ENCODE measurements around the gene GRAMD1C.
"Not testable (repeated sequence)": the region's sequence is repeated elsewhere in the genome, so short reads cannot be mapped to it uniquely, and the experiment has no call there.

Gene GRAMD1C

GRCh38 chr3:113838631-113839209 is at the start of gene GRAMD1C:
Gene GRAMD1C, plus strand, starts transcription at chr3:113838788. Its CDS starts 122 bp downstream, at chr3:113838910.
- DNase-seq, result peak; percentile 83

GRCh38 chr3:113791381-113791780 is 47.2 kb upstream of the GRAMD1C start:
- DNase-seq, result no peak

GRCh38 chr3:113794526-113794925 is 44.1 kb upstream of the GRAMD1C start:
- DNase-seq, result no peak

GRCh38 chr3:113795693-113796092 is 42.9 kb upstream of the GRAMD1C start:
- no peak for DNase-seq

DNA sequence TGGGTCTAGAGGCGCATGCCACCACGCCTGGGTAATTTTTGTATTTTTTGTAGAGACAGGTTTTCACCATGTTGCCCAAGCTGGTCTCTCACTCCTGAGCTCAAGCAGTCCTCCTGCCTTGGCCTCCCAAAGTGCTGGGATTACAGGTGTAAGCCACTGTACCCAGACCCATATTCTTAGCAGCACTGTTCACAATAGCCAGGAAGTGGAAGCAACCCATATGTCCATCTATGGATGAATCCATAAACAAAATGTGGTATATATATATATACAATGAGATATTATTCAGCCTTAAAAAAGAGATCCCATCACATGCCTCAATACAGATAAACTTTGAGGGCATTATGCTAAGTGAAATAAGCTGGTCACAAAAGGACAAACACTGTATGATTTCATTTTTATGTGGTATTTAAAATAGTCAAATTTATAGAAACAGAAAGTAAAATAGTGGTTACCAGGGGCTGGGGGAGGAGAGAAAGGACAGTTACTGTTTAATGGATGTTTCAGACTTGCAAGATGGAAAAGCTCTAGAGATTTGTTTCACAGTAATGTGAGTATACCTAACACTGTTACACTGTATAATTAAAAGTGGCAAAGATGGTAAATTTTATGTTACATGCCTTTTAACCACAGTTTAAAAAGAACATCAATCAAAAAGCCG is 35.7 kb upstream of the GRAMD1C start:
- DNase-seq, result no peak

DNA sequence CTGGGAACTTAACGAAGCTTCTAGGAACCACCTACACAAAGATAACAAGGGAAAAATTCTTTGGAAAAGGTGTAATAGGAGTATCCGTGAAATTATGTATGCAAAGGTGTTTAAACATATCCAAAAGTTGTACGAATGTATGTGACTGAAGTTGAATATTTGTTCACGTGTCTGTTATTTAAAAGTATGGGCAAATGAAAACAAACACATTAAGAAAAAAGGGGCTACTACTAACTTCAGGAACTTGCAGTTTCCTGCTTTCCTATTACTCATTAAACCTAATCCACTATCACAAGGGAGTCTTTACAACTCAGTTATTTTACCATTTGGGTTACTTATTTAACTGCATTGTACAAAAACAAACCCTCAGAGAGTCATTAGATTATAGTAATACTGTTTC is 33.9 kb upstream of the GRAMD1C start:
- no peak for DNase-seq

- DNase-seq, result no peak
These were observed 33.3 kb upstream of the GRAMD1C start for GRCh38 chr3:113805249-113805648.

- no peak for DNase-seq
These were observed 25.7 kb upstream of the GRAMD1C start for GRCh38 chr3:113812854-113813253.

DNA sequence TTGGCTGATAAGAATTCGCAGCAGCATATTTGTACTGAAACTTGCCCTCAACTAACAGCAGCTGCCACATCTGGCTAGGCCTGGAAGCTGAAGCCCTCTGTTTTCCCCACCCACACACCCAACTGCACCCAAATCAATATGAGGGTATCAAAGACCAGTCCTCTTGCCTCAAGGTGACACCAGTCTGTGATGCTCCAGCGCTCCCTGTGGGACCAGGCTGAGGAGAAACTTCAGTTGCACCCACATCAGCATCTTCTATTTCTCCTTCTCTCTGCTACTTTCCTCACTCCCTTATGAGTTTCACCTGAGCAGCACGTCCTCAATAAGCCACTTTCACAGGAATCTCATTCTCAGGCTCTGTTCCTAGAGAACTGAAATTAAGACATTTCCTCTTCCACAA is 18.7 kb upstream of the GRAMD1C start:
- DNase-seq, result no peak

GRCh38 chr3:113825090-113825489 is 13.5 kb upstream of the GRAMD1C start:
- DNase-seq, result no peak

DNA sequence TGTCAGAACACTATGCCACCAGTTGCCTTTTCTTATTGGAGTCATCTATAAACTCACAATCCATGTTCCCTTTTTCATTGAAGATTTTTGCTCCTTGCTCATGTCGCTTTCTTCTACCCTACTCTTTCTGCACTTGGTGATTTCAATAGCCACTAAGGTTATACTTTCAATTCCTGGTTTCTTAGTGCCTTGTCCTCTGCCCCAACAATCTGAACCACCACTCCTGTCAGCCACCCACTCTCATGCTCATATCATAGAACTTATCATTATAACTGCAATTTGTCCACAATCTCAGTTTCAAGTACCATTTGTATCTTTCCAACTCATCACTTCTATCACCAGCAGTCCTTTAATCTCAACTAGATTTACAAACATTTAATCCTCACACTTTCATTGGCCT is 10.0 kb upstream of the GRAMD1C start:
- DNase-seq, result no peak

DNA sequence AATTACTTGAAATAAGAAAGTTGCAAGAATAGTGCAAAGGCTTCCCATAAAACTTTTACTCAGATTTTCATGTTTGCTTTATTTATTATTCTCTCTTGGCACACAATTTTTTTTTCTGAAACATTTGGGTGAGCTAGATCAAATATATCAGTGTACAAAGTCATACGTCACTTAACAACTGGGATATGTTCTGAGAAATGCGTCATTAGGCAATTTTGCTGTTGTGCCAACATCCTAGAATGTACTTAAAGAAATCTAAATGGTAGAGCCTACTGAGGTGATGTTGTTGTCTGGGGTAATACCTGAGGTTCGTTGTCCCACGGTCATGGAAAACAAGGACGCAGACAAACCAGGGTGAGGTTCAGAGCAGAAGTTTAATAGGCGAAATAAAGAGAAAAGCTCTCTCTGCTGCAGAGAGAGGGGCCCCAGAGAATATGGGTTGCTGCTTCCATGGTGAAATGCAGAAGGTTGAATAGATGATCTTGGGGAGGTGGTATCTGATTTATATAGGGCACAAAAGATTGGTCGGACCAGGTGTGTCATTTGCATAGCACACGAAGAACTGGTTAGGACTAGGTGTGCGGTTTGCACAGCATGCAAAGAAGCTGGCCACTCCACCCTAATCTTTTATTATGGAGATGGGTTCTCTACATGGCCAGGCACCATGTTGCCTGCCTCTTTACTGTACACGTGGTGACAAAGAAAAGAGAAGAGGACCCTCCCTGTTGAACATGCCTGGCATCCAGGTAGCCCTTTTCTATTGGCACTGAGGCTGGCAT is 8.8 kb upstream of the GRAMD1C start:
- DNase-seq, result no peak

GRCh38 chr3:113831103-113831355 is 7.6 kb upstream of the GRAMD1C start:
- DNase-seq, result no peak

GRCh38 chr3:113832477-113833164 is 6.0 kb upstream of the GRAMD1C start:
- DNase-seq, result no peak

DNA sequence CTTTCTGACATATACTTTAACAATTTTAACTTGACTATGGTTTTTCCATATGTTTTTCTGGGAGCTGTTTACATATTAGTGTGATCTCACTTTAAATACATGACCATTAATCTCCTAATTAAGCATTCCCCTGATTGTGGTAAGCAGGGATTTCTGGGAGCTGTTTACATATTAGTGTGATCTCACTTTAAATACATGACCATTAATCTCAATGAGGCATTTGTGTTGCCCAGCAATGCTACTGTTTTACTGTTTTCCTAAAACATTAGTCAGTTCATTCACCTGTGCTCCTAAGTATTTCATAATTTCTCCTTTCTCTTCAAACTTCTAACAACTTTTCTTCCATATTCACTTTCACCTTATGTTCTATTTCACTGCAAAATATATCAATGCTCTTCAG is 3.6 kb upstream of the GRAMD1C start:
- no peak for DNase-seq

DNA sequence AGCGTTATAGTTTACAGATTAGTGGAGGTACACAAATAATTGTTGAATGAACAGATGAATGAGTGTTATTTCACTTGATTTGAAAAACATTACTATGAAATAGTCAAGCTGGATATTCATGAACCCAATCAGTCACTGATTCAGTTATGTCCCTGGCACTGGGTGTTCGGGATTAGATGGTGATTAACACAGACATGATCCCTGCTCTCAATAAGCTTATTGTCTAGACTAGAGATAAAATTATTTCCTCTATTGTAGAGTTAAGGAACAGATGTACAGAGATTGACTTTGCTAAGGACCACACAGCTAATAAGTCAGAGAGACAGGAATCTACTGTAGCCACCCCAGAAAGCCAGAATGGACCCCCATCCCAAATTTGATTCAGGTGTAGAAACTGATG is 963 bp downstream of the GRAMD1C start:
- DNase-seq, result no peak

GRCh38 chr3:113844622-113845222 is 6.1 kb downstream of the GRAMD1C start:
- DNase-seq, result no peak

GRCh38 chr3:113847247-113847646 is 8.7 kb downstream of the GRAMD1C start:
- DNase-seq, result no peak

GRCh38 chr3:113847664-113848461 is 9.3 kb downstream of the GRAMD1C start:
- no peak for DNase-seq

GRCh38 chr3:113849071-113849470 is 10.5 kb downstream of the GRAMD1C start:
- not testable (repeated sequence) for DNase-seq

GRCh38 chr3:113849841-113850240 is 11.3 kb downstream of the GRAMD1C start:
- not testable (repeated sequence) for DNase-seq

- DNase-seq, result not testable (repeated sequence)
These were observed 11.8 kb downstream of the GRAMD1C start for GRCh38 chr3:113850391-113850790.

- no peak for DNase-seq
These were observed 13.9 kb downstream of the GRAMD1C start for GRCh38 chr3:113852506-113852905.
